HT1080 (cell line): Measurements from ENCODE around the gene GSAP. TPM values are rescaled to one million over a fixed set of nuclear protein-coding genes. Genes with fewer than 3 reads are reported as not detected.

Experiments used
- DNase-seq: peaks from one replicate; pipeline ENCODE4 v3.0.0-alpha.2; 2015; ENCODE audit warnings: low read depth
- total RNA-seq: library from RNA; depleted of rRNA; stranded (reverse); fragments of >200 nt; shearing (Covaris generic); gene quantifications from 2 replicates; pipeline ENCODE4 v1.2.3, GENCODE V29; 2014

Gene GSAP
- total RNA-seq, 1 experiment from 2014 or later: 1.5 TPM

- no peak for DNase-seq
These were observed 22.0 kb upstream of the GSAP start for GRCh38 chr7:77438131-77438530.

GRCh38 chr7:77434570-77435275 lies 18.6 kb upstream of the GSAP start:
- DNase-seq: peak; percentile 33

GRCh38 chr7:77433901-77434300 lies 17.8 kb upstream of the GSAP start:
- no peak for DNase-seq

GRCh38 chr7:77430927-77431326 lies 14.8 kb upstream of the GSAP start:
- no peak for DNase-seq

GRCh38 chr7:77428777-77429231 lies 12.7 kb upstream of the GSAP start:
- no peak for DNase-seq

GRCh38 chr7:77427996-77428603 lies 12.0 kb upstream of the GSAP start:
- DNase-seq: peak; percentile 97

GRCh38 chr7:77426521-77427051 lies 10.4 kb upstream of the GSAP start:
- DNase-seq: peak; percentile 31

- no peak for DNase-seq
These were observed 9.9 kb upstream of the GSAP start for GRCh38 chr7:77426052-77426404.

GRCh38 chr7:77425101-77426051 lies 9.2 kb upstream of the GSAP start:
- DNase-seq: peak; percentile 95

- DNase-seq: no peak
These were observed 6.4 kb upstream of the GSAP start for GRCh38 chr7:77422500-77422899.

GRCh38 chr7:77420986-77421672 lies 5.0 kb upstream of the GSAP start:
- no peak for DNase-seq

- DNase-seq: no peak
These were observed 4.3 kb upstream of the GSAP start for GRCh38 chr7:77420438-77420837.

GRCh38 chr7:77419102-77419501 lies 3.0 kb upstream of the GSAP start:
- DNase-seq: no peak

- no peak for DNase-seq
These were observed 1.7 kb upstream of the GSAP start for GRCh38 chr7:77417801-77418200.

GRCh38 chr7:77416621-77417371 lies 647 bp upstream of the GSAP start:
- no peak for DNase-seq

- DNase-seq: no peak
These were observed 700 bp downstream of the GSAP start for GRCh38 chr7:77415476-77415822.

GRCh38 chr7:77413861-77414424 lies 2.2 kb downstream of the GSAP start:
- no peak for DNase-seq

GRCh38 chr7:77413128-77413527 lies 3.0 kb downstream of the GSAP start:
- no peak for DNase-seq

- peak; percentile 74 for DNase-seq
These were observed 6.2 kb downstream of the GSAP start for GRCh38 chr7:77409739-77410547.
